GM19193 (cell line): ENCODE measurements around the gene CISTR.

Experiments
- POLR2A ChIP-seq: IDR thresholded peaks from 4 replicates; pipeline ENCODE4 v1.6.1; 2011; ENCODE audit not compliant: insufficient read depth, insufficient read length; ENCODE audit errors: extremely low read depth

CISTR gene

GRCh38 chr12:53717319-53717718 is 34.5 kb downstream of the CISTR start:
- TF ChIP-seq POLR2A: no peak

- no peak for TF ChIP-seq POLR2A
Measured at GRCh38 chr12:53714004-53714403, 37.8 kb downstream of the CISTR start.

GRCh38 chr12:53713516-53713915 is 38.3 kb downstream of the CISTR start:
- no peak for TF ChIP-seq POLR2A

DNA sequence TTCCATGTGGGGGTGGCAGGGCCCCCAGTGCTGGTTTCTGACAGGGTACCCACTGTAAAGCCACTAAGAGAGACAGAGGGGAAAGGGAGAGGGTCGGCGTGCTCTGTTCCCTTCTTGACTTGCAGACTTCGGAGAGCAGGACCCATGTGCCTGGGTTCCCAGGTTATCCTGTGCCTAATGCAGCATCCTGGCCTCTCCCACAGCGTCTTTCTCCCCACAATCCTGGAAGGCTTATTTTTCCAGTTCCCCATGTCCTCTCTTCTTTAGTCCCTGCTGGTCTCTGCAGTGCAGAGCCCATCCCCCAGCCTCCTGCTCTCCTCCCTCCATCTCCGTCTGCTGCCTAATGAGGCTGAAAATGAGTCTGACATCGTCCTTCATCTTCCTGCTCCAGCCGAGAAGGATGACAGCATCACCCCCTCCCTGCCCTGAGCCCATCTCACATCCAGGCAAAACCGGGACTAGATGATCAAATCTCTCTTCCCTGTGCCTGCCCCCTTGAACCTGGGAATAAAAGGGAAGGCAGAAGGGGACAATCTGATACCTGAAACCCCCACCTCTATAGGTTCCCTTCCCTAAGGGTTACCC is 39.6 kb downstream of the CISTR start:
- no peak for TF ChIP-seq POLR2A

- TF ChIP-seq POLR2A: no peak
Measured at GRCh38 chr12:53710091-53710490, 41.7 kb downstream of the CISTR start.

DNA sequence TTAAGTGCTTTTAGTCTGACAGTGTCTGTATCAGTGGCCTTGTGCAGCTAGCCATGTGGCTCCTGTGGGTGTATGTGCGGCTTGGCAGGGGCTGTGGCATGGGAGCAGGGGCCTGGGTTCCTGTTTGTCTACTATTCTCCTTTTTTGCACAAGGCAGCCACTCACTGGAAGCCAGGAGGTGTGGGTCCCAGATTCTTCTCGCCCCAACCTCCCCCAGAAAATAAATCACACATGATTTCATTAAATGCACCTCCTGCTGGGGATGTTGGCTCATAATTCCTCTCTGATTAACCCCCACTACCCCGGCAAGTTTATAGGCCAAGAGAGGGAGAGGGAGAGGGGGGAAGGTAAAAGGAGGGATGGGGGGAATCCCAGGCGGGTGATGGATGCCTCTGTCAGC is 42.1 kb downstream of the CISTR start:
- TF ChIP-seq POLR2A: no peak

GRCh38 chr12:53706080-53706479 is 45.7 kb downstream of the CISTR start:
- TF ChIP-seq POLR2A: no peak

DNA sequence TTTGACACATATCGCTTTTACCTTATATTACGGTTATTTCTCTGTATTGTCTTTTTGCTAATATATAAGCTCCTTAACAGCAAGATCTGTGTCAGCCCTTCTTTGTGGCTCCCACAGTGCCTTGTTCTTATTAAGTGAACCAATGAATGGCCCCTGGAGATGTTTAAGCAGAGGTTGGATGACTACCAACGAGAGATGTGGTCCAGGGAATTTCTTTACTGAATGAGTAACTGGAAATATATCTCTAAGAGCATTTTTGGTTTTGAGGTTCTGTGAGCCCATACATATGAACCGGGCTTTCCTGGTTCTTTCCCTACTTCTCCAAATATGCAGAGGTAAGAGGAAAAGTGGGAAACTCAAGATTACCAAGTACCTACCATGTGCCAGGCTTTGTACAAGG is 48.0 kb downstream of the CISTR start:
- TF ChIP-seq POLR2A: no peak

GRCh38 chr12:53701518-53702264 is 50.1 kb downstream of the CISTR start:
- TF ChIP-seq POLR2A: no peak

DNA sequence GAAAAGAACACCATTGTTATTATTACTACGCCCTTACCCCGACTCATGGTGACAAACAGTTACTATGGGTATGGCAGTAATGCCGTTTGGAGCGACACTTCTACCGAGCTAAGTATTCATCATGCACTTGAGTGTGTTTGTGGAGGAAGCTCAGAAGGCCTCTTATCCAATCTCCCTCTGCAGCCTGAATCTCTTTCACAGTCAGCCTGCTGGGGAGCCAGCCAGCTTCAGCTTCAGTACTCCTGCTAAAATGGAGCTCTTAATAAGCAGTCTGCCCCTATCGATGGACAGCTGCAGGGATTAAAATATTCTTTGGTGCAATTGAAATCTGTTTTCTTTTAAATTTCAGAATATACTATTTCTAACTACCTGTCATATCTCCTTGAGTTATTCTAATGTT is 51.2 kb downstream of the CISTR start:
- no peak for TF ChIP-seq POLR2A

DNA sequence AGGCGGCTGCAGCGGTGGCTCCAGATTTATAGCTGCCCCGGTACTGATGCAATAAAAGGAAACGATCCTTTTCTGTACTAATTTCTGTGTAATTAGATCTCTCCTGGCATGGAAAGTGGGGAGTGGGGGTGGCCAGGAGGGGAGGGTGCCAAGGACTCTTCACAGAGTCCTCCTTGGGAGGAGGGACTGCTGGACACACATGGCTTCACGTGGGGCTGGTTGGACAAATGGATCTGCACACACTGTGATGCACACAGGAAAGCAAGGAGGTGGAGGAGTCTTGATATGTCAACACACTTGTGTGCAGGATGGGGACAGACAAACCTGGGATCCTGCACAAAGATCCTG is 52.1 kb downstream of the CISTR start:
- TF ChIP-seq POLR2A: no peak

DNA sequence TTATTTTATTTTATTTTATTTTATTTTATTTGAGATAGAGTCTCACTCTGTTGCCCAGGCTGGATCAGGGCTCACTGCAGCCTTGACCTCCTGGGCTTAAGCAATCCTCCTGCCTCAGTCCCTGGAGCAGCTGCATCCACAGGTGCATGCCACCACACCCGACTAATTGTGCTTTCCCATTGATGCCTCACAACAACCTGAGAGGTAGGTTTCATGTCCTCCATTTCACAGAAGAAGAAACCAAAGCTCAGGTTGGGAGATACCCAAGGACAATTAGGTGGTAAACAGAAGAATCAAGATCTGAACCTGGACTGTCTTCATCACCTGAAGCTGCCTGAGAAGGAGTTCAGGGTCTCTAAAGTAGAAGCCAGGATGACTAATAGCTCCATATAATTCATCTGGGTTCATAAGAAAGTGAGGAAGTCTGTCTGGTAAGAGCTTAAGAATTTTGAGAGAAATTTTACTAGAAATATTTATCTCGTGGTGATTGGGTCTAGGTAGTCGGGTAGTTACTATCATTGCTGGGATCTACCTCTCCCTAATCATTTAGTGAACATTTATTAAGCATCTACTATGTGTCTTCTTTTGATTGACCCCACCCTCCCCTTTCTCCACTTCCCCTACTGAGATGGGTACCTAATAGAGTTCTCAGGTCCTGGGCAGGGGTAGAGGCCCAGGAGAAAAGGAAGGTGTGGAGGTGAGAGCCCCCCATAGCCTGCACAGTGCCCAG is 52.7 kb downstream of the CISTR start:
- TF ChIP-seq POLR2A: no peak

GRCh38 chr12:53696655-53697331 is 55.0 kb downstream of the CISTR start:
- TF ChIP-seq POLR2A: no peak
